Activated CD8-positive, alpha-beta memory T cell treated with anti-CD3 and anti-CD28 coated beads, Interleukin-2, amount 10 ng/mL, durations not matched to agents 7 days and 5 days (primary cell): ENCODE data around the gene ITPR3. TPM values are rescaled to one million over a fixed set of nuclear protein-coding genes. Genes with fewer than 3 reads are reported as not detected.

Source experiments
- ATAC-seq: fragments of 150-1000 bp; cut with Tn5 transposase; one replicate; pipeline ENCODE4 v1.10.0; 2021; ENCODE audit warnings: moderate library complexity
- CTCF ChIA-PET: fragments of 350-600 bp; sonication (Branson Sonifier 250); formaldehyde crosslinking; loops from one replicate; lab custom pipeline; 2021; ENCODE audit warnings: antibody characterized with exemption; lab: Charles Lee
- DNase-seq: peaks from one replicate; pipeline ENCODE4 v3.0.0-alpha.2; 2020
- H3K27ac Mint-ChIP-seq: one replicate; pipeline ENCODE4 v1.8.0; 2021; ENCODE audit warnings: mild to moderate bottlenecking, mixed read lengths
- H3K27me3 Mint-ChIP-seq: one replicate; pipeline ENCODE4 v1.8.0; 2021; ENCODE audit warnings: mixed read lengths
- H3K36me3 Mint-ChIP-seq: one replicate; pipeline ENCODE4 v1.8.0; 2021; ENCODE audit warnings: mild to moderate bottlenecking, mixed read lengths
- H3K4me1 Mint-ChIP-seq: one replicate; pipeline ENCODE4 v1.8.0; 2021; ENCODE audit warnings: mixed read lengths
- H3K4me3 Mint-ChIP-seq: one replicate; pipeline ENCODE4 v1.8.0; 2021; ENCODE audit warnings: mild to moderate bottlenecking, moderate library complexity, mixed read lengths
- H3K9me3 Mint-ChIP-seq: one replicate; pipeline ENCODE4 v1.8.0; 2022; ENCODE audit warnings: low read depth, mixed read lengths
- total RNA-seq, 2 experiments: library from RNA; stranded (reverse); gene quantifications; one replicate each; pipeline ENCODE4 v1.2.3, GENCODE V29; 2021

The ITPR3 gene
- total RNA-seq, 2 experiments from 2014 or later = 44.9 to 71.3 TPM

DNA sequence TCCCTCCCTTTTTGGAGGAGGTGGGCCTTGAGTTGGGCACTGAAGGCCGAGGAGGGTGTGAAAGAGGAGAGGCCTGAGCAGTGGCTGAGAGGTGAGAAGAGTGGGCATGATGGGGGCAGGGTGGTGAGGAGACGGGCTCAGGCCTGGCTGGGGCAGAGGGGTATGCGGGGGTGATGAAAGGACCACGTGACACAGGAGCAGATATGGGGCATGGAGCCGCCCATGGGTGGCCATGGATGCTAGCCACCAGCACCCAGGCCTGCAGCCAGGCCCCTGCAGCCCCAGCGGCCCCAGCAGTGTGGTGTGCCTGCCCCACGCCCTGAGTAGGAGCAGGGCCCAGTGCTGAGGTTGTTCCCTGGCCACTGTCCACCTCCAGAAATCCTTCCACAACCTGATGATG lies 63.9 kb downstream of the ITPR3 start:
- H3K36me3 Mint-ChIP-seq = peaks cover 28% of the 10 kb centered on the region
- no peak overlapping the region for H3K27ac Mint-ChIP-seq
- H3K27me3 Mint-ChIP-seq = no peaks in the 10 kb centered on the region
- no peak overlapping the region for H3K4me3 Mint-ChIP-seq
- CTCF ChIA-PET = no interaction called here
- no peaks in the 10 kb centered on the region for H3K9me3 Mint-ChIP-seq
- H3K4me1 Mint-ChIP-seq = peaks cover 18% of the 10 kb centered on the region
- no peak for ATAC-seq
- no peak for DNase-seq

DNA sequence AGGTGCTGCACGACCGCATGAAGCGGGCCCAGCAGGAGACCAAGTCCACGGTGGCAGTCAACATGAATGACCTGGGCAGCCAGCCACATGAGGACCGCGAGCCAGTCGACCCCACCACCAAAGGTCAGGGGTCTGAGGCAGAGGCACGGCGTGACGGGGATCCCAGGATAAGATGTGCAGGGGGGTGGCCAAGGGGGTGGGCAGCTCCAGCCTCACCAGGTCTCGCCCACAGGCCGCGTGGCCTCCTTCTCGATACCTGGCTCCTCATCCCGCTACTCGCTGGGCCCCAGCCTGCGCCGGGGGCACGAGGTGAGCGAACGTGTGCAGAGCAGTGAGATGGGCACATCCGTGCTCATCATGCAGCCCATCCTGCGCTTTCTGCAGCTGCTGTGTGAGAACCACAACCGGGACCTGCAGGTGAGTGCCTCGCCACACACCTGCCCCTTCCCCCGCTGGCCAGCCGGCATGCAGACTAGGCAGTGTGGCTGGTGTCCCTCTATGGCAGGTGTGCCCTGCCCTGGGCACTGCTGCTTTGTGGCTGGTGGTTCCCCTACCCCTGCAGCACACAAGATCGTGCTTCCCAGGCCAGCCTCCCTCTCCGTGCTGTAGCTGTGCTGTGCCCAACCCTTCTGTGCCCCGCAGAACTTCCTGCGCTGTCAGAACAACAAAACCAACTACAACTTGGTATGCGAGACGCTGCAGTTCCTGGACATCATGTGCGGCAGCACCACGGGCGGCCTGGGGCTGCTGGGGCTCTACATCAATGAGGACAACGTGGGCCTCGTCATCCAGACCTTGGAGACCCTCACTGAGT lies 64.5 kb downstream of the ITPR3 start:
- no peaks in the 10 kb centered on the region for H3K9me3 Mint-ChIP-seq
- ATAC-seq (no peak), DNase-seq (no peak)
- H3K36me3 Mint-ChIP-seq = peaks cover 24% of the 10 kb centered on the region
- H3K27ac Mint-ChIP-seq = no peak overlapping the region
- no peak overlapping the region for H3K4me3 Mint-ChIP-seq
- peaks cover 18% of the 10 kb centered on the region for H3K4me1 Mint-ChIP-seq
- CTCF ChIA-PET = interaction anchor here (1.1 kb wide), 1 partner anchor 15 kb away, joined by 4 read pairs; no protein-coding TSS in a partner anchor
- no peaks in the 10 kb centered on the region for H3K27me3 Mint-ChIP-seq

DNA sequence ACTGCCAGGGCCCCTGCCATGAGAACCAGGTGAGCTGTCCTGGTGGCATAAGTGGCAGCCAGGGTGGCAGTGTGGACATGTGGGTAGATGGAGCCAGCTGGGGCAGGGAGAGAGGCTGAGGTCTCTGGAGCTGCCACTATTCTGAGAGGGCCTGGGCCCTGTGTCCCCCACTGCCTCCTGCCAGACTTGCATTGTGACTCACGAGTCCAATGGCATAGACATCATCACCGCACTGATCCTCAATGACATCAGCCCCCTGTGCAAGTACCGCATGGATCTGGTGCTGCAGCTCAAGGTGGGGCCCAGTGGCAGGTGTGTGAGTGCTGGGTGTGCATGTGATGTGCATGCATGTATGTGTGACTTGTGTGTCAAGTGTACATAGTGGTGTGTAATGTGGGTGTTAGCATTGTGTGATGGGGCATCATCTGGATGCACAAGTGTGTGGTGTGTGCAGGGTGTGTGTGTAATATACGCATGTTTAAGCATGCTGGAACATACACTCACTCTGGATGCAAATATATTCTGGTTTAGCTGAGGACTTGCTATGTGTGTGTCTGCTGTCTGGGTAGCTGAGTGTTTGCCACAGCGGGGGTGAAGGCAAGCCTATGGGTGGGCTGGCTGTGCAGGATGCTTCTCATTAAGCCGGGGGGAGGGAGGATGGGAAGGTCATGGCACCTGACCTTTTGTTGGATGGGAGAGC lies 65.3 kb downstream of the ITPR3 start:
- Mint-ChIP-seq H3K4me3 (no peak overlapping the region), H3K9me3 (no peaks in the 10 kb centered on the region), H3K36me3 (peaks cover 29% of the 10 kb centered on the region), H3K27me3 (no peaks in the 10 kb centered on the region), H3K27ac (peak overlapping the region; percentile 3), H3K4me1 (peaks cover 19% of the 10 kb centered on the region)
- ATAC-seq = no peak
- CTCF ChIA-PET = interaction anchor here (1.1 kb wide), 1 partner anchor 15 kb away, joined by 4 read pairs; no protein-coding TSS in a partner anchor
- no peak for DNase-seq

DNA sequence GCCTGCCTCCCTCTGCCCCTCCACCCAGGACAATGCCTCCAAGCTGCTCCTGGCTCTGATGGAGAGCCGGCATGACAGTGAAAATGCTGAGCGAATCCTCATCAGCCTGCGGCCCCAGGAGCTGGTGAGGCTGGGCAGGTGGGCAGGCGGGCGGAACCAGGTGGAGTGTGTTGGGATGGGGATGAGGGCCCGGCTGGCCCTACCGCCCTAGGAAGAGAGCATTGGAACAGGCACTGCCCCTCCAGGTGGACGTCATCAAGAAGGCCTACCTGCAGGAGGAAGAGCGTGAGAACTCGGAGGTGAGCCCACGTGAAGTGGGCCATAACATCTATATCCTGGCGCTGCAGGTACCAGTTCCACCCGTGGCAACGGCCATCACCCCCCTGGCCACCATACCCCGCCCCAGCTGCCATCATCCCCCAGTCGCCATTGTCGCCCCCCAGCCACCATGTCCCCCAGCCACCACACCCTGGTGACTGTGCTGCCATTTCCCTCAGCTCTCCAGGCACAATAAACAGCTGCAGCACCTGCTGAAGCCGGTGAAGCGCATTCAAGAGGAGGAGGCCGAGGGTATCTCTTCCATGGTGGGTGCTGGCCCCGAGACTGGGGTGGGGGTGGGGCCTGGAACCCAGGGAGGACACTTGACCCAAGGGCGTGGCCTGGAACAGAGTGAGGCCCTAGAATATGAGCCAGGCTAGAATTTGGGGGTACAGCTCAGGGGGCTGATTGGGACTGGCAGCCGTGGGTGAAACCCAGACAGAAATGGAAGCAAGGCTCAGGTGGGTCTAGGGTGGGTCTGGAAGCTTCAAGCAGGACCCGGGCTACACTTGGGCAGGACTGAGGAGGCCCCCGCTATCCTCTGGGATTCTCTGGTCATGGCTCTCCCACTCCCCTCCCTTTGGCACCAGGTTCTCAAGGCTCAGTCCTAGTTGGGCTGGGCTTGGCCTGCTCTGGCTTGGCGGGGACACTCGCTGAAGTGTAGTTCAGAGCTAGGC lies 66.2 kb downstream of the ITPR3 start:
- H3K9me3 Mint-ChIP-seq = no peaks in the 10 kb centered on the region
- H3K4me1 Mint-ChIP-seq = peaks cover 27% of the 10 kb centered on the region
- H3K27me3 Mint-ChIP-seq = no peaks in the 10 kb centered on the region
- H3K36me3 Mint-ChIP-seq = peaks cover 35% of the 10 kb centered on the region
- no peak overlapping the region for H3K4me3 Mint-ChIP-seq
- CTCF ChIA-PET = interaction anchor here (1.1 kb wide), 2 partner anchors 14 to 24 kb away, joined by 3 to 4 read pairs; partner anchors contain the start of gene UQCC2
- ATAC-seq (no peak), DNase-seq (no peak)
- no peak overlapping the region for H3K27ac Mint-ChIP-seq

- no peaks in the 10 kb centered on the region for H3K9me3 Mint-ChIP-seq
- no peak for ATAC-seq
- no peak for DNase-seq
- H3K27ac Mint-ChIP-seq = no peak overlapping the region
- H3K36me3 Mint-ChIP-seq = peaks cover 37% of the 10 kb centered on the region
- peaks cover 28% of the 10 kb centered on the region for H3K4me1 Mint-ChIP-seq
- H3K4me3 Mint-ChIP-seq = no peak overlapping the region
- no peaks in the 10 kb centered on the region for H3K27me3 Mint-ChIP-seq
- CTCF ChIA-PET = interaction anchor here (1.1 kb wide), 1 partner anchor 23 kb away, joined by 3 read pairs; the partner anchor contains the start of gene UQCC2
Measured at GRCh38 chr6:33688006-33688405, 66.9 kb downstream of the ITPR3 start.

- Mint-ChIP-seq H3K4me1 (peaks cover 28% of the 10 kb centered on the region), H3K4me3 (no peak overlapping the region), H3K27me3 (no peaks in the 10 kb centered on the region), H3K27ac (no peak overlapping the region), H3K9me3 (no peaks in the 10 kb centered on the region), H3K36me3 (peaks cover 37% of the 10 kb centered on the region)
- CTCF ChIA-PET = no interaction called here
- ATAC-seq (no peak), DNase-seq (no peak)
Measured at GRCh38 chr6:33688451-33689147, 67.5 kb downstream of the ITPR3 start.

- Mint-ChIP-seq H3K9me3 (no peaks in the 10 kb centered on the region), H3K4me1 (peaks cover 28% of the 10 kb centered on the region), H3K27ac (no peak overlapping the region), H3K36me3 (peaks cover 39% of the 10 kb centered on the region), H3K27me3 (no peaks in the 10 kb centered on the region), H3K4me3 (no peak overlapping the region)
- ATAC-seq (no peak), DNase-seq (no peak)
- CTCF ChIA-PET = no interaction called here
Measured at GRCh38 chr6:33689148-33689494, 68.0 kb downstream of the ITPR3 start.

DNA sequence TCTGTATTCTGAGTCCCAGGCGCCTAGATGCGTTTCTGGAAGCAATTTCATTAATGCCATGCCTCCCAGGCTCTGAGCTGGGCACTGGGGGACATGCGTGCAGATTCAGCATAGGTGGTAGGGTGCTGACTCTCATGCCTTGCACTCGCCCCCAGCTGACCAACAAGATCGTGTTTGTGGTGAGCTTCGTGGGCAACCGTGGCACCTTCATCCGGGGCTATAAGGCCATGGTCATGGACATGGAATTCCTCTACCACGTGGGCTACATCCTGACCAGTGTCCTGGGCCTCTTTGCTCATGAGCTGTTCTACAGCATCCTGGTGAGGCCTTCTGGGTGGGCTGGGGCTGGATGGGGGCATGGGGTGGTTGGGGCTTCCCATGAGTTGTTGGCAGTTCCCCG lies 68.8 kb downstream of the ITPR3 start:
- Mint-ChIP-seq H3K4me1 (peaks cover 36% of the 10 kb centered on the region), H3K4me3 (no peak overlapping the region), H3K9me3 (no peaks in the 10 kb centered on the region), H3K27ac (no peak overlapping the region), H3K27me3 (no peaks in the 10 kb centered on the region), H3K36me3 (peaks cover 45% of the 10 kb centered on the region)
- CTCF ChIA-PET = interaction anchor here (1.3 to 1.6 kb wide), 2 partner anchors 11 to 105 kb away, joined by 4 to 5 read pairs; no protein-coding TSS in a partner anchor
- DNase-seq (no peak), ATAC-seq (no peak)

DNA sequence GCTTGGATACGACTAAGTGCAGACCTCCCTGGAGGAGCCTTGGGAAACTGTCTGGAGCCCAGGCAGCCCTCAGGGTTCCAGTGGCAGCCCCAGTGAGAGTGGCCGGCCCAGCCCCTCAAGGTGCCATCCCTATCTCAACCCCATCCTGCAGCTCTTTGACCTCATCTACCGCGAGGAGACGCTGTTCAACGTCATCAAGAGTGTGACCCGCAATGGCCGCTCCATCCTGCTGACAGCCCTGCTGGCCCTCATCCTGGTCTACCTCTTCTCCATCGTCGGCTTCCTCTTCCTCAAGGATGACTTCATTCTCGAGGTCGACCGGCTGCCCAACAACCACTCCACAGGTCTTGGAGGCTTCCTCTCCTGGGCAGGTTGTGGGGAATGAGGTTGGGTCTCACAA lies 69.6 kb downstream of the ITPR3 start:
- Mint-ChIP-seq H3K36me3 (peaks cover 41% of the 10 kb centered on the region), H3K9me3 (no peaks in the 10 kb centered on the region), H3K27me3 (no peaks in the 10 kb centered on the region), H3K27ac (peak overlapping the region; percentile 50), H3K4me3 (no peak overlapping the region), H3K4me1 (peaks cover 44% of the 10 kb centered on the region)
- CTCF ChIA-PET = interaction anchor here (1.3 to 1.6 kb wide), 2 partner anchors 10 to 106 kb away, joined by 4 to 5 read pairs; no protein-coding TSS in a partner anchor
- DNase-seq (no peak), ATAC-seq (no peak)

DNA sequence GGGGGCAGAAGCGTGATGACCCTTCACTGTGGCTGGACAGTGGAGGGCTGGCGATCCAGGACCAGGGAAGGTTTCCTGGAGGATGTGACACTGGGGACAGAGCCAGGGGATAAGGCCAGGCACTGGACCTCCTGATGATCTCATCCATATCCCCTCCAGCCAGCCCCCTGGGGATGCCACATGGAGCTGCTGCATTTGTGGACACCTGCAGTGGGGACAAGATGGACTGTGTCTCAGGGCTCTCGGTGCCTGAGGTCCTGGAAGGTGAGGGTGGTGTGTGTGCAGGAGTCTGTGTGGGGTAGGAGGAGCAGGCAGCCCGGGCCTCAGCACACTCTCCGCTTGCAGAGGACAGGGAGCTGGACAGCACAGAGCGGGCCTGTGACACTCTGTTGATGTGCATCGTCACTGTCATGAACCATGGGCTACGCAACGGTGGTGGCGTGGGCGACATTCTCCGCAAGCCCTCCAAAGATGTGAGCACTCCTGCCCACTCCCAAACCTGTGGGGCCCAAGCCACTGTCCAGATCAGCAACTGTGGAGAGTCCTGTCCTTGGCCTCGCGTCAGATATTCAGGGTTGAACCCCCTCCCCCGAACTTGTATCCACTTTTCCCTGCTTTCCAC lies 70.4 kb downstream of the ITPR3 start:
- peaks cover 41% of the 10 kb centered on the region for H3K36me3 Mint-ChIP-seq
- CTCF ChIA-PET = interaction anchor here (1.6 kb wide), 1 partner anchor 9 kb away, joined by 5 read pairs; no protein-coding TSS in a partner anchor

GRCh38 chr6:33692078-33692759 lies 71.1 kb downstream of the ITPR3 start:
- peak overlapping the region; percentile 19 for H3K4me3 Mint-ChIP-seq
- peaks cover 58% of the 10 kb centered on the region for H3K4me1 Mint-ChIP-seq
- H3K27ac Mint-ChIP-seq = peak overlapping the region; percentile 91
- CTCF ChIA-PET = interaction anchor here (0.8 to 2.6 kb wide), 3 partner anchors 19 to 644 kb away, joined by 3 to 15 read pairs (median 3); partner anchors contain the start of gene UQCC2
- no peaks in the 10 kb centered on the region for H3K9me3 Mint-ChIP-seq
- no peaks in the 10 kb centered on the region for H3K27me3 Mint-ChIP-seq
- no peak for DNase-seq
- ATAC-seq = peak; percentile 3
- H3K36me3 Mint-ChIP-seq = peaks cover 40% of the 10 kb centered on the region

More for the DNA sequence above, 70.4 kb downstream of the ITPR3 start:
- Mint-ChIP-seq H3K27me3 (no peaks in the 10 kb centered on the region), H3K4me1 (peaks cover 52% of the 10 kb centered on the region), H3K9me3 (no peaks in the 10 kb centered on the region), H3K4me3 (no peak overlapping the region), H3K27ac (peak overlapping the region; percentile 69)
- no peak for ATAC-seq
- DNase-seq = no peak
